HCT116 (cell line): ENCODE results near the gene TLCD1. TPM values are rescaled to one million over a fixed set of nuclear protein-coding genes. Genes with fewer than 3 reads are reported as not detected.
A peak's percentile ranks its signal among the peaks of the same experiment; 100 is the strongest.

Source experiments
- ATAC-seq: fragments of 200-7000 bp; cut with Tn5 transposase; 2 replicates; pipeline ENCODE4 v1.9.1; 2020; ENCODE audit warnings: mild to moderate bottlenecking, moderate library complexity
- BruUV-seq: library from RNA; stranded (reverse); fragments of 400-500 nt; replicated peaks from 2 replicates; lab custom pipeline; 2021; lab: Mats Ljungman, UMichigan
- CTCF ChIA-PET: fragments of 300-600 bp; sonication (Branson Sonifier 250); formaldehyde crosslinking; loops from one replicate; lab custom pipeline; 2021; ENCODE audit warnings: antibody characterized with exemption; lab: Charles Lee
- POLR2A ChIA-PET: fragments of 300-600, 350-600 bp; sonication (Branson Sonifier 250); formaldehyde crosslinking; loops from one replicate; lab custom pipeline; 2021; ENCODE audit warnings: antibody characterized with exemption; lab: Charles Lee
- RAD21 ChIA-PET, 2 experiments: fragments of 300-600 bp; sonication (Branson Sonifier 250); formaldehyde crosslinking; loops; one replicate each; lab custom pipeline; 2023; ENCODE audit warnings: low total read pairs in 2 of 2; ENCODE audit not compliant: uncharacterized antibody in 2 of 2, unreplicated experiment in 2 of 2, low non-redundant PET in 1 of 2; lab: Charles Lee
- DNase-seq: peaks from one replicate; pipeline ENCODE4 v3.0.0-alpha.2; 2010; ENCODE audit warnings: low read depth, low spot score
- H2AFZ ChIP-seq: fragments of 200-600 bp; shearing (Covaris generic), sonication (generic); 2 replicates; pipeline ENCODE4 v1.6.1; 2017; ENCODE audit warnings: low read depth, mixed run types, mixed read lengths, antibody characterized with exemption, low read length; ENCODE audit not compliant: poor library complexity, severe bottlenecking
- H3K27ac ChIP-seq: 2 replicates; pipeline ENCODE4 v1.5.1; 2012; ENCODE audit warnings: low read depth, low read length
- H3K27me3 ChIP-seq: fragments of 200-600 bp; sonication (generic); 2 replicates; pipeline ENCODE4 v1.6.1; 2016; ENCODE audit warnings: mixed run types, low read length, mixed read lengths; ENCODE audit not compliant: insufficient read depth
- H3K36me3 ChIP-seq, 2 experiments: fragments of 200-500 bp in 1 of 2; fragments of 200-600 bp in 1 of 2; sonication (Bioruptor generic) in 1 of 2; sonication (generic) in 1 of 2; 2 replicates each; pipeline versions ENCODE4 v1.5.1 to v1.6.1; 2014 to 2016; ENCODE audit warnings: low read length in 2 of 2, inconsistent platforms in 1 of 2, mixed read lengths in 1 of 2, mixed run types in 1 of 2; ENCODE audit not compliant: insufficient read depth in 2 of 2, control insufficient read depth in 1 of 2
- H3K4me1 ChIP-seq, 2 experiments: fragments of 200-600 bp in 1 of 2; sonication (generic) in 1 of 2; 2 replicates each; pipeline versions ENCODE4 v1.5.1 to v1.6.1; 2012 to 2017; ENCODE audit warnings: low read length in 2 of 2, inconsistent platforms in 1 of 2, mild to moderate bottlenecking in 1 of 2, mixed read lengths in 1 of 2, mixed run types in 1 of 2, moderate library complexity in 1 of 2; ENCODE audit not compliant: insufficient read depth in 2 of 2, control insufficient read depth in 1 of 2
- H3K4me2 ChIP-seq: fragments of 200-600 bp; sonication (generic); 2 replicates; pipeline ENCODE4 v1.6.1; 2017; ENCODE audit warnings: mixed run types, low read length, mixed read lengths
- H3K4me3 ChIP-seq, 2 experiments: fragments of 200-600 bp in 1 of 2; sonication (generic) in 1 of 2; replicated peaks in 1 of 2; 2 replicates each; pipeline ENCODE4 v1.5.1; 2011 to 2016; ENCODE audit warnings: low read length in 2 of 2, control low read depth in 1 of 2, low read depth in 1 of 2, mild to moderate bottlenecking in 1 of 2, mixed read lengths in 1 of 2, mixed run types in 1 of 2
- H3K79me2 ChIP-seq: fragments of 200-600 bp; sonication (generic); 2 replicates; pipeline ENCODE4 v1.6.1; 2017; ENCODE audit warnings: mild to moderate bottlenecking, mixed run types, low read length, moderate library complexity, mixed read lengths; ENCODE audit not compliant: insufficient read depth
- H3K9ac ChIP-seq: fragments of 200-600 bp; sonication (generic); 2 replicates; pipeline ENCODE4 v1.6.1; 2016; ENCODE audit warnings: low read length, mixed read lengths
- H3K9me2 ChIP-seq: fragments of 200-600 bp; sonication (generic), shearing (Covaris generic); 2 replicates; pipeline ENCODE4 v1.6.1; 2017; ENCODE audit warnings: mixed run types, mild to moderate bottlenecking, moderate library complexity; ENCODE audit not compliant: insufficient read depth
- H3K9me3 ChIP-seq, 2 experiments: fragments of 200-500 bp in 1 of 2; fragments of 200-600 bp in 1 of 2; sonication (Bioruptor generic) in 1 of 2; sonication (generic) in 1 of 2; 2 replicates each; pipeline ENCODE4 v1.6.1; 2014 to 2017; ENCODE audit warnings: low read length in 2 of 2, mixed read lengths in 2 of 2, inconsistent platforms in 1 of 2, low read depth in 1 of 2, mild to moderate bottlenecking in 1 of 2, mixed run types in 1 of 2, moderate library complexity in 1 of 2; ENCODE audit not compliant: control insufficient read depth in 1 of 2, insufficient read depth in 1 of 2
- H4K20me1 ChIP-seq: fragments of 200-600 bp; sonication (generic), shearing (Covaris generic); 2 replicates; pipeline ENCODE4 v1.6.1; 2017; ENCODE audit warnings: mixed run types, mild to moderate bottlenecking, moderate library complexity; ENCODE audit not compliant: insufficient read depth
- CBX3 ChIP-seq: IDR thresholded peaks from 2 replicates; pipeline ENCODE4 v1.6.1; 2012; ENCODE audit warnings: low read depth
- CEBPB ChIP-seq: IDR thresholded peaks from 2 replicates; pipeline ENCODE4 v1.6.1; 2012; ENCODE audit warnings: low read depth
- EGR1 ChIP-seq: IDR thresholded peaks from 2 replicates; pipeline ENCODE4 v1.6.1; 2012; ENCODE audit warnings: low read depth
- ELF1 ChIP-seq: IDR thresholded peaks from 2 replicates; pipeline ENCODE4 v1.6.1; 2012; ENCODE audit warnings: low read depth, borderline replicate concordance
- EZH2phosphoT487 ChIP-seq: fragments of 200-600 bp; IDR thresholded peaks from 2 replicates; pipeline ENCODE4 v1.6.1; 2018; ENCODE audit warnings: antibody characterized with exemption, borderline replicate concordance
- JUND ChIP-seq: IDR thresholded peaks from 2 replicates; pipeline ENCODE4 v1.6.1; 2012
- POLR2A ChIP-seq: IDR thresholded peaks from 2 replicates; pipeline ENCODE4 v1.7.0; 2011; ENCODE audit warnings: borderline replicate concordance; ENCODE audit not compliant: insufficient read depth, insufficient read length; ENCODE audit errors: extremely low read depth
- POLR2AphosphoS5 ChIP-seq: IDR thresholded peaks from 2 replicates; pipeline ENCODE4 v1.6.1; 2011; ENCODE audit warnings: mild to moderate bottlenecking, low read depth, low read length, moderate library complexity
- SIN3A ChIP-seq: IDR thresholded peaks from 2 replicates; pipeline ENCODE4 v1.6.1; 2012; ENCODE audit warnings: low read depth
- SP1 ChIP-seq: IDR thresholded peaks from 2 replicates; pipeline ENCODE4 v1.6.1; 2012; ENCODE audit warnings: low read depth
- SRF ChIP-seq: IDR thresholded peaks from 2 replicates; pipeline ENCODE4 v1.6.1; 2012; ENCODE audit warnings: low read depth
- YY1 ChIP-seq: IDR thresholded peaks from 2 replicates; pipeline ENCODE4 v1.6.1; 2011; ENCODE audit warnings: low read length, low read depth, moderate library complexity, mild to moderate bottlenecking; ENCODE audit not compliant: insufficient replicate concordance; ENCODE audit errors: extremely low read depth
- ZFX ChIP-seq: fragments of 450-650 bp; IDR thresholded peaks from 2 replicates; pipeline ENCODE4 v1.6.1; 2017
- intact Hi-C: fragments of 100-400 bp; cut with micrococcal nuclease; formaldehyde crosslinking; loops from 2 replicates; pipeline ENCODE4 v1.10.0; 2022
- total RNA-seq: library from RNA; stranded (reverse); gene quantifications from one replicate; pipeline ENCODE4 v1.2.1, GENCODE V29; 2021; ENCODE audit not compliant: unreplicated experiment
- TF ChIP-seq, protein P1 (sequence below), 3 experiments: fragments of 200-600 bp in 1 of 3; sonication (generic) in 1 of 3; IDR thresholded peaks in 2 of 3; conservative IDR thresholded peaks in 1 of 3; 2 replicates each; pipeline ENCODE4 v1.5.1; 2012 to 2017; ENCODE audit warnings: low read depth in 2 of 3, low read length in 2 of 3, antibody characterized with exemption in 1 of 3, borderline replicate concordance in 1 of 3, control low read depth in 1 of 3, mild to moderate bottlenecking in 1 of 3, mixed read lengths in 1 of 3, mixed run types in 1 of 3, moderate library complexity in 1 of 3; ENCODE audit not compliant: insufficient read depth in 1 of 3
- TF ChIP-seq, protein P2 (sequence below): IDR thresholded peaks from 2 replicates; pipeline ENCODE4 v1.6.1; 2012
- TF ChIP-seq, protein P3 (sequence below): IDR thresholded peaks from 2 replicates; pipeline ENCODE4 v1.6.1; 2012; ENCODE audit warnings: low read depth
- TF ChIP-seq, protein P4 (sequence below): IDR thresholded peaks from 2 replicates; pipeline ENCODE4 v1.6.1; 2012

TLCD1 gene
- total RNA-seq, 1 experiment from 2014 or later = 28.3 TPM

- TF ChIP-seq, protein P1, sequence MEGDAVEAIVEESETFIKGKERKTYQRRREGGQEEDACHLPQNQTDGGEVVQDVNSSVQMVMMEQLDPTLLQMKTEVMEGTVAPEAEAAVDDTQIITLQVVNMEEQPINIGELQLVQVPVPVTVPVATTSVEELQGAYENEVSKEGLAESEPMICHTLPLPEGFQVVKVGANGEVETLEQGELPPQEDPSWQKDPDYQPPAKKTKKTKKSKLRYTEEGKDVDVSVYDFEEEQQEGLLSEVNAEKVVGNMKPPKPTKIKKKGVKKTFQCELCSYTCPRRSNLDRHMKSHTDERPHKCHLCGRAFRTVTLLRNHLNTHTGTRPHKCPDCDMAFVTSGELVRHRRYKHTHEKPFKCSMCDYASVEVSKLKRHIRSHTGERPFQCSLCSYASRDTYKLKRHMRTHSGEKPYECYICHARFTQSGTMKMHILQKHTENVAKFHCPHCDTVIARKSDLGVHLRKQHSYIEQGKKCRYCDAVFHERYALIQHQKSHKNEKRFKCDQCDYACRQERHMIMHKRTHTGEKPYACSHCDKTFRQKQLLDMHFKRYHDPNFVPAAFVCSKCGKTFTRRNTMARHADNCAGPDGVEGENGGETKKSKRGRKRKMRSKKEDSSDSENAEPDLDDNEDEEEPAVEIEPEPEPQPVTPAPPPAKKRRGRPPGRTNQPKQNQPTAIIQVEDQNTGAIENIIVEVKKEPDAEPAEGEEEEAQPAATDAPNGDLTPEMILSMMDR (IDR thresholded peaks at IDR 0.05 in 2 of 3, conservative IDR thresholded peaks at IDR 0.05 in 1 of 3; ENCODE audit: borderline replicate concordance in 1 of 3, insufficient read depth in 1 of 3, low read depth in 2 of 3, low read length in 2 of 3) = no peak
- TF ChIP-seq POLR2AphosphoS5 (peak; percentile 83), ELF1 (no peak)
Measured at GRCh38 chr17:28710861-28711722, 14.9 kb downstream of the TLCD1 start (continued).

GRCh38 chr17:28707339-28707720 lies 18.7 kb downstream of the TLCD1 start:
- intact Hi-C loops = no loop called here
- DNase-seq = no peak
- H3K36me3 ChIP-seq = peaks cover 4 to 6% of the 10 kb centered on the region in 2 experiments; a peak in 3 of 4 replicates
- H3K27ac ChIP-seq = no peak overlapping the region
- H3K9ac ChIP-seq = no peak overlapping the region
- H3K4me2 ChIP-seq = no peak overlapping the region
- ChIA-PET POLR2A (interaction anchor here (1.1 kb wide), 1 partner anchor 12 kb away, joined by 4 read pairs; the partner anchor contains the start of gene RPL23A), CTCF (no interaction called here), RAD21 (no interaction called here)
- no peak for ATAC-seq
- no peaks in the 10 kb centered on the region for H3K27me3 ChIP-seq
- H3K4me3 ChIP-seq = no peak overlapping the region
- H2AFZ ChIP-seq = no peak overlapping the region
- no peaks in the 10 kb centered on the region for H3K9me2 ChIP-seq
- no peaks in the 10 kb centered on the region for H4K20me1 ChIP-seq
- H3K79me2 ChIP-seq = no peaks in the 10 kb centered on the region
- no TSS peak for BruUV-seq
- no peaks in the 10 kb centered on the region for H3K9me3 ChIP-seq
- H3K4me1 ChIP-seq = peaks cover 9 to 16% of the 10 kb centered on the region in 2 experiments
- TF ChIP-seq SRF (no peak), SIN3A (no peak), SP1 (no peak), CEBPB (no peak), CBX3 (no peak), POLR2A (no peak), EGR1 (no peak), EZH2phosphoT487 (no peak), ELF1 (no peak), JUND (no peak), POLR2AphosphoS5 (no peak), YY1 (no peak), ZFX (no peak)
- TF ChIP-seq, protein P2, sequence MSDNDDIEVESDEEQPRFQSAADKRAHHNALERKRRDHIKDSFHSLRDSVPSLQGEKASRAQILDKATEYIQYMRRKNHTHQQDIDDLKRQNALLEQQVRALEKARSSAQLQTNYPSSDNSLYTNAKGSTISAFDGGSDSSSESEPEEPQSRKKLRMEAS = no peak
- TF ChIP-seq, protein P3, sequence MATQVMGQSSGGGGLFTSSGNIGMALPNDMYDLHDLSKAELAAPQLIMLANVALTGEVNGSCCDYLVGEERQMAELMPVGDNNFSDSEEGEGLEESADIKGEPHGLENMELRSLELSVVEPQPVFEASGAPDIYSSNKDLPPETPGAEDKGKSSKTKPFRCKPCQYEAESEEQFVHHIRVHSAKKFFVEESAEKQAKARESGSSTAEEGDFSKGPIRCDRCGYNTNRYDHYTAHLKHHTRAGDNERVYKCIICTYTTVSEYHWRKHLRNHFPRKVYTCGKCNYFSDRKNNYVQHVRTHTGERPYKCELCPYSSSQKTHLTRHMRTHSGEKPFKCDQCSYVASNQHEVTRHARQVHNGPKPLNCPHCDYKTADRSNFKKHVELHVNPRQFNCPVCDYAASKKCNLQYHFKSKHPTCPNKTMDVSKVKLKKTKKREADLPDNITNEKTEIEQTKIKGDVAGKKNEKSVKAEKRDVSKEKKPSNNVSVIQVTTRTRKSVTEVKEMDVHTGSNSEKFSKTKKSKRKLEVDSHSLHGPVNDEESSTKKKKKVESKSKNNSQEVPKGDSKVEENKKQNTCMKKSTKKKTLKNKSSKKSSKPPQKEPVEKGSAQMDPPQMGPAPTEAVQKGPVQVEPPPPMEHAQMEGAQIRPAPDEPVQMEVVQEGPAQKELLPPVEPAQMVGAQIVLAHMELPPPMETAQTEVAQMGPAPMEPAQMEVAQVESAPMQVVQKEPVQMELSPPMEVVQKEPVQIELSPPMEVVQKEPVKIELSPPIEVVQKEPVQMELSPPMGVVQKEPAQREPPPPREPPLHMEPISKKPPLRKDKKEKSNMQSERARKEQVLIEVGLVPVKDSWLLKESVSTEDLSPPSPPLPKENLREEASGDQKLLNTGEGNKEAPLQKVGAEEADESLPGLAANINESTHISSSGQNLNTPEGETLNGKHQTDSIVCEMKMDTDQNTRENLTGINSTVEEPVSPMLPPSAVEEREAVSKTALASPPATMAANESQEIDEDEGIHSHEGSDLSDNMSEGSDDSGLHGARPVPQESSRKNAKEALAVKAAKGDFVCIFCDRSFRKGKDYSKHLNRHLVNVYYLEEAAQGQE = no peak
- TF ChIP-seq, protein P4, sequence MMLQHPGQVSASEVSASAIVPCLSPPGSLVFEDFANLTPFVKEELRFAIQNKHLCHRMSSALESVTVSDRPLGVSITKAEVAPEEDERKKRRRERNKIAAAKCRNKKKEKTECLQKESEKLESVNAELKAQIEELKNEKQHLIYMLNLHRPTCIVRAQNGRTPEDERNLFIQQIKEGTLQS = no peak
